Heart right ventricle (tissue), 16 donors: ENCODE data around the gene COG6. TPM values are rescaled to one million over a fixed set of nuclear protein-coding genes. Genes with fewer than 3 reads are reported as not detected.
A peak's percentile ranks its signal among the peaks of the same experiment; 100 is the strongest.

ENCODE experiments used
- ATAC-seq, 8 donors: fragments of 200-7000 bp; cut with Tn5 transposase; one replicate each; pipeline ENCODE4 v1.9.1; 2020; ENCODE audit warnings: mild to moderate bottlenecking in 8 of 8, moderate library complexity in 8 of 8, moderate number of reproducible peaks in 1 of 8
- DNase-seq, 2 donors: peaks; one replicate each; pipeline ENCODE4 v3.0.0-alpha.2; 2020
- H3K27ac ChIP-seq, 10 donors: fragments of 200-600 bp; sonication (generic) in 2 of 10; one replicate each; pipeline versions ENCODE4 v1.5.0 to v1.8.0; 2020 to 2022; ENCODE audit warnings: mild to moderate bottlenecking in 3 of 10
- H3K27me3 ChIP-seq, 7 donors: fragments of 200-600 bp; one replicate each; pipeline ENCODE4 v1.8.0; 2021 to 2022; ENCODE audit warnings: mild to moderate bottlenecking in 2 of 7
- H3K36me3 ChIP-seq, 9 donors: fragments of 200-600 bp; sonication (generic) in 1 of 9; one replicate each; pipeline versions ENCODE4 v1.5.0 to v1.8.0; 2020 to 2022; ENCODE audit warnings: mild to moderate bottlenecking in 2 of 9
- H3K4me1 ChIP-seq, 9 donors: fragments of 200-600 bp; sonication (generic) in 1 of 9; one replicate each; pipeline versions ENCODE4 v1.5.0 to v1.8.0; 2020 to 2022; ENCODE audit warnings: mild to moderate bottlenecking in 4 of 9
- H3K4me3 ChIP-seq, 10 donors: fragments of 200-600 bp; sonication (generic) in 2 of 10; one replicate each; pipeline versions ENCODE4 v1.5.0 to v1.8.0; 2020 to 2022; ENCODE audit warnings: mild to moderate bottlenecking in 7 of 10, moderate library complexity in 2 of 10
- H3K9me3 ChIP-seq, 11 donors: fragments of 200-600 bp in 10 of 11; sonication (generic) in 2 of 11; one replicate each; pipeline versions ENCODE4 v1.5.0 to v1.8.0; 2013 to 2022; ENCODE audit warnings: mild to moderate bottlenecking in 2 of 11, control low read depth in 1 of 11, moderate library complexity in 1 of 11
- CTCF ChIP-seq, 9 donors: fragments of 200-600 bp; sonication (generic) in 2 of 9; IDR thresholded peaks; one replicate each; pipeline versions ENCODE4 v1.5.0 to v1.8.0; 2021 to 2022; ENCODE audit warnings: antibody characterized with exemption in 9 of 9, mild to moderate bottlenecking in 5 of 9, moderate library complexity in 1 of 9
- WGBS, 2 donors: extraction: QIAGEN DNeasy Blood & Tissue Kit; methylation state at CpG; one replicate each; pipeline ENCODE4 v1.1.7; 2013; ENCODE audit warnings: inconsistent platforms in 1 of 2; 5-methylcytosine and 5-hydroxymethylcytosine counted together
- intact Hi-C, 10 donors: fragments of 100-400 bp; cut with DNase I; formaldehyde crosslinking; loops; one replicate each; pipeline versions ENCODE4 v1.11.1 to v1.14.2; 2022
- polyA plus RNA-seq, 2 donors: library from polyadenylated mRNA; stranded (reverse); fragments of 200-250 nt; gene quantifications; one replicate each; pipeline ENCODE4 v1.2.3, GENCODE V29; 2013
- total RNA-seq, 10 donors: library from RNA; stranded (reverse); fragmentation: NEBNext Ultra II Directional in 3 of 10; extraction: Animal tissue kit (Norgen Biotek cat#: 25700) in 3 of 10; gene quantifications; one replicate each; pipeline versions ENCODE4 v1.2.1 to v1.2.4, GENCODE V29; 2021 to 2023
- donor health status: Arrhythmogenic right ventricular cardiomyopathy.
- donor health status: ischemic (EF 13 %, LVEDD 7.1; RV severe dilation, severe dysfunction).
- donor health status: healthy with polysubstance abuse.
- donor health status: DM: no; HTN: yes; CAD: no.
- donor health status: DM: no; HTN: no; CAD: no.
- donor health status: ischemic (EF 25% LVEDD 6.9; RV normal size, moderate dysfunction).
- donor health status: ischemic (EF 25% LVEDD 5.7; RV mildly dilated, moderate dysfunction).
- donor health status: healthy.
- donor health status: DM: yes; HTN: yes; CAD: no.
- donor health status: Ischemic cardiomyopathy.
- donor health status: ischemic (EF 35%, LVEDD 5.7; RV mildly dilated, moderate dysfunction).
- donor health status: nonischemic (EF 11% LVEDD 7.7; RV severe dilation, severe dysfunction).
- donor health status: DM: yes; HTN: yes; CAD: no.
- donor health status: PGD.
- donor health status: ischemic (EF 29% LVEDD 5.4; RV normal size, mild dysfunction).
- donor health status: nonischemic (EF 23%, LVEDD 6.1; RV moderate dilation, normal function).

The COG6 gene
- total and polyA plus RNA-seq, 12 donors: 7.0 to 48.3 (median 29.8) TPM

GRCh38 chr13:39663508-39663907 lies 8.0 kb downstream of the COG6 start:
- Histone ChIP-seq H3K4me1 (no peaks in the 10 kb centered on the region), H3K9me3 (no peaks in the 10 kb centered on the region), H3K27ac (no peak overlapping the region), H3K4me3 (no peak overlapping the region), H3K27me3 (no peaks in the 10 kb centered on the region), H3K36me3 (peaks cover 0 to 82% (median 19%) of the 10 kb centered on the region in 9 donors)
- DNase-seq (no peak), ATAC-seq (no peak)
- TF ChIP-seq CTCF (IDR thresholded peaks at IDR 0.05): no peak
- WGBS, 2 donors: 100% methylated on average over 1 of the region's 1 CpG
- intact Hi-C loops: loop anchor here in 1 of 10 donors (5.0 kb wide), 1 partner anchor 1694 kb away; no protein-coding TSS in a partner anchor

- TF ChIP-seq CTCF (IDR thresholded peaks at IDR 0.05): no peak
- intact Hi-C loops: loop anchor here in 1 of 10 donors (5.0 kb wide), 1 partner anchor 1693 kb away; no protein-coding TSS in a partner anchor
- ATAC-seq (no peak), DNase-seq (no peak)
- no peaks in the 10 kb centered on the region for H3K9me3 ChIP-seq
- H3K4me1 ChIP-seq: no peaks in the 10 kb centered on the region
- peaks cover 0 to 82% (median 19%) of the 10 kb centered on the region in 9 donors for H3K36me3 ChIP-seq
- no peaks in the 10 kb centered on the region for H3K27me3 ChIP-seq
- no peak overlapping the region for H3K27ac ChIP-seq
- WGBS, 2 donors: 50 to 94% methylated on average over 2 of the region's 2 CpGs
- H3K4me3 ChIP-seq: no peak overlapping the region
These were observed 8.5 kb downstream of the COG6 start for GRCh38 chr13:39663958-39664357.

- peaks cover 0 to 70% (median 13%) of the 10 kb centered on the region in 9 donors for H3K36me3 ChIP-seq
- TF ChIP-seq CTCF (IDR thresholded peaks at IDR 0.05): no peak
- 91 to 92% methylated on average over 1 of the region's 1 CpG for WGBS, 2 donors
- no peak overlapping the region for H3K27ac ChIP-seq
- H3K27me3 ChIP-seq: no peaks in the 10 kb centered on the region
- intact Hi-C loops: no loop called here
- ATAC-seq (no peak), DNase-seq (no peak)
- H3K9me3 ChIP-seq: no peaks in the 10 kb centered on the region
- peaks cover 0 to 18% (median 6%) of the 10 kb centered on the region in 9 donors for H3K4me1 ChIP-seq
- no peak overlapping the region for H3K4me3 ChIP-seq
These were observed 10.3 kb downstream of the COG6 start for GRCh38 chr13:39665763-39666162.

- intact Hi-C loops: loop anchor here in 3 of 10 donors (5.0 to 10.0 kb wide), 2 partner anchors 616 to 618 kb away; no protein-coding TSS in a partner anchor
- Histone ChIP-seq H3K9me3 (peaks cover 0 to 6% (median 0%) of the 10 kb centered on the region in 11 donors), H3K27me3 (no peaks in the 10 kb centered on the region), H3K36me3 (peaks cover 0 to 31% (median 3%) of the 10 kb centered on the region in 9 donors), H3K4me1 (peaks cover 0 to 20% (median 6%) of the 10 kb centered on the region in 9 donors), H3K27ac (peak overlapping the region in 1 of 10 donors; percentile 15), H3K4me3 (no peak overlapping the region)
- no peak for DNase-seq
- no peak for ATAC-seq
- WGBS, 2 donors: 80 to 84% methylated on average over 2 of the region's 2 CpGs
- TF ChIP-seq CTCF (IDR thresholded peaks at IDR 0.05): no peak
These were observed 15.0 kb downstream of the COG6 start for GRCh38 chr13:39670445-39670844.
